Liver (tissue), 9 donors: ENCODE data around the gene AFF2. TPM values are rescaled to one million over a fixed set of nuclear protein-coding genes. Genes with fewer than 3 reads are reported as not detected.

ENCODE experiments used
- DNase-seq: peaks from one replicate; pipeline ENCODE4 v3.0.0-alpha.2; 2017; ENCODE audit warnings: low spot score
- H3K27ac ChIP-seq, 2 donors: one replicate each; pipeline ENCODE4 v1.7.0; 2013; ENCODE audit warnings: inconsistent platforms in 2 of 2, low read length in 2 of 2, control low read depth in 1 of 2, low read depth in 1 of 2, mild to moderate bottlenecking in 1 of 2
- H3K27me3 ChIP-seq, 4 donors: one replicate each; pipeline versions ENCODE4 v1.6.1 to v1.7.0; 2013; ENCODE audit warnings: low read length in 3 of 4, inconsistent platforms in 1 of 4, mild to moderate bottlenecking in 1 of 4, moderate library complexity in 1 of 4; ENCODE audit not compliant: control insufficient read depth in 4 of 4, insufficient read depth in 4 of 4
- H3K36me3 ChIP-seq, 4 donors: one replicate each; pipeline versions ENCODE4 v1.6.1 to v1.7.0; 2013; ENCODE audit warnings: low read length in 3 of 4, mild to moderate bottlenecking in 3 of 4, low read depth in 1 of 4, moderate library complexity in 1 of 4; ENCODE audit not compliant: control insufficient read depth in 4 of 4, insufficient read depth in 3 of 4
- H3K4me1 ChIP-seq, 4 donors: one replicate each; pipeline versions ENCODE4 v1.6.1 to v1.7.0; 2013; ENCODE audit warnings: low read length in 3 of 4, mild to moderate bottlenecking in 3 of 4, moderate library complexity in 1 of 4; ENCODE audit not compliant: control insufficient read depth in 4 of 4, insufficient read depth in 4 of 4
- H3K4me3 ChIP-seq, 3 donors: one replicate each; pipeline versions ENCODE4 v1.6.1 to v1.7.0; 2013; ENCODE audit warnings: low read length in 3 of 3, control low read depth in 1 of 3, low read depth in 1 of 3, mild to moderate bottlenecking in 1 of 3
- H3K9ac ChIP-seq, 2 donors: one replicate each; pipeline ENCODE4 v1.7.0; 2013; ENCODE audit warnings: low read length in 2 of 2, mild to moderate bottlenecking in 2 of 2, moderate library complexity in 2 of 2, control low read depth in 1 of 2, low read depth in 1 of 2
- H3K9me3 ChIP-seq, 4 donors: one replicate each; pipeline versions ENCODE4 v1.6.1 to v1.7.0; 2013; ENCODE audit warnings: low read length in 3 of 4; ENCODE audit not compliant: control insufficient read depth in 4 of 4
- ATF3 ChIP-seq: IDR thresholded peaks from 2 replicates; pipeline ENCODE4 v1.6.1; 2016; ENCODE audit warnings: antibody characterized with exemption
- EGR1 ChIP-seq, 2 donors: IDR thresholded peaks; 2 replicates each; pipeline ENCODE4 v1.6.1; 2016 to 2018; ENCODE audit warnings: antibody characterized with exemption in 2 of 2, low read depth in 2 of 2
- FOXA1 ChIP-seq: IDR thresholded peaks from 2 replicates; pipeline ENCODE4 v1.6.1; 2016; ENCODE audit warnings: antibody characterized with exemption
- FOXA2 ChIP-seq: IDR thresholded peaks from 2 replicates; pipeline ENCODE4 v1.6.1; 2016; ENCODE audit warnings: antibody characterized with exemption
- GABPA ChIP-seq, 2 donors: IDR thresholded peaks in 1 of 2; conservative IDR thresholded peaks in 1 of 2; 2 replicates each; pipeline ENCODE4 v1.6.1; 2016; ENCODE audit warnings: antibody characterized with exemption in 2 of 2, mild to moderate bottlenecking in 1 of 2, moderate library complexity in 1 of 2
- HNF4A ChIP-seq, 2 donors: conservative IDR thresholded peaks; 2 replicates each; pipeline ENCODE4 v1.6.1; 2016; ENCODE audit warnings: antibody characterized with exemption in 2 of 2, mild to moderate bottlenecking in 2 of 2
- JUND ChIP-seq, 2 donors: IDR thresholded peaks; 2 replicates each; pipeline ENCODE4 v1.6.1; 2016; ENCODE audit warnings: antibody characterized with exemption in 2 of 2
- NR2F2 ChIP-seq: IDR thresholded peaks from 2 replicates; pipeline ENCODE4 v1.6.1; 2016; ENCODE audit warnings: antibody characterized with exemption
- RAD21 ChIP-seq, 2 donors: IDR thresholded peaks; 2 replicates each; pipeline ENCODE4 v1.6.1; 2016; ENCODE audit warnings: antibody characterized with exemption in 2 of 2, mild to moderate bottlenecking in 2 of 2
- SP1 ChIP-seq: IDR thresholded peaks from 2 replicates; pipeline ENCODE4 v1.6.1; 2018; ENCODE audit warnings: antibody characterized with exemption, mild to moderate bottlenecking
- TAF1 ChIP-seq: conservative IDR thresholded peaks from 2 replicates; pipeline ENCODE4 v1.6.1; 2016; ENCODE audit warnings: antibody characterized with exemption, mild to moderate bottlenecking
- YY1 ChIP-seq: IDR thresholded peaks from 2 replicates; pipeline ENCODE4 v1.6.1; 2016; ENCODE audit warnings: antibody characterized with exemption, mild to moderate bottlenecking
- WGBS: extraction: QIAGEN DNeasy Blood & Tissue Kit; methylation state at CpG from one replicate; pipeline ENCODE4 v1.1.7; 2013; 5-methylcytosine and 5-hydroxymethylcytosine counted together
- polyA plus RNA-seq, 2 donors: library from polyadenylated mRNA; stranded (reverse) in 1 of 2; unstranded in 1 of 2; fragments of 200-250 nt in 1 of 2; fragments of >200 nt in 1 of 2; fragmentation: Nextera tagmentation in 1 of 2; extraction: Ambion mirVana in 1 of 2; gene quantifications; one replicate each; pipeline versions ENCODE4 v1.2.1 to v1.2.3, GENCODE V29; 2013 to 2015
- total RNA-seq, 2 donors: library from RNA; depleted of rRNA; stranded (reverse); fragments of >200 nt; gene quantifications; one replicate each; pipeline ENCODE4 v1.2.3, GENCODE V29; 2014
- TF ChIP-seq, protein P1 (sequence below): IDR thresholded peaks from 2 replicates; pipeline ENCODE4 v1.6.1; 2016; ENCODE audit warnings: antibody characterized with exemption
- TF ChIP-seq, protein P2 (sequence below): IDR thresholded peaks from 2 replicates; pipeline ENCODE4 v1.6.1; 2016; ENCODE audit warnings: antibody characterized with exemption, mild to moderate bottlenecking
- donor health status: healthy.
- donor health status: healthy.
- donor health status: healthy.
- donor health status: healthy.
- donor health status: healthy.

The AFF2 gene
- total and polyA plus RNA-seq, 4 donors, result 0.01 to 1.6 (median 0.50) TPM; not detected in 1

GRCh38 chrX:148909758-148910157 is 409.3 kb downstream of the AFF2 start:
- no peak overlapping the region for H3K9ac ChIP-seq
- H3K36me3 ChIP-seq, result no peaks in the 10 kb centered on the region
- peaks cover 0 to 3% (median 0%) of the 10 kb centered on the region in 4 donors for H3K27me3 ChIP-seq
- H3K9me3 ChIP-seq, result no peaks in the 10 kb centered on the region
- H3K4me3 ChIP-seq, result no peak overlapping the region
- no peak for DNase-seq
- TF ChIP-seq YY1 (no peak), RAD21 (IDR thresholded peaks at IDR 0.05) (no peak)
- TF ChIP-seq, protein P1, sequence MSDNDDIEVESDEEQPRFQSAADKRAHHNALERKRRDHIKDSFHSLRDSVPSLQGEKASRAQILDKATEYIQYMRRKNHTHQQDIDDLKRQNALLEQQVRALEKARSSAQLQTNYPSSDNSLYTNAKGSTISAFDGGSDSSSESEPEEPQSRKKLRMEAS, result no peak
- TF ChIP-seq, protein P2, sequence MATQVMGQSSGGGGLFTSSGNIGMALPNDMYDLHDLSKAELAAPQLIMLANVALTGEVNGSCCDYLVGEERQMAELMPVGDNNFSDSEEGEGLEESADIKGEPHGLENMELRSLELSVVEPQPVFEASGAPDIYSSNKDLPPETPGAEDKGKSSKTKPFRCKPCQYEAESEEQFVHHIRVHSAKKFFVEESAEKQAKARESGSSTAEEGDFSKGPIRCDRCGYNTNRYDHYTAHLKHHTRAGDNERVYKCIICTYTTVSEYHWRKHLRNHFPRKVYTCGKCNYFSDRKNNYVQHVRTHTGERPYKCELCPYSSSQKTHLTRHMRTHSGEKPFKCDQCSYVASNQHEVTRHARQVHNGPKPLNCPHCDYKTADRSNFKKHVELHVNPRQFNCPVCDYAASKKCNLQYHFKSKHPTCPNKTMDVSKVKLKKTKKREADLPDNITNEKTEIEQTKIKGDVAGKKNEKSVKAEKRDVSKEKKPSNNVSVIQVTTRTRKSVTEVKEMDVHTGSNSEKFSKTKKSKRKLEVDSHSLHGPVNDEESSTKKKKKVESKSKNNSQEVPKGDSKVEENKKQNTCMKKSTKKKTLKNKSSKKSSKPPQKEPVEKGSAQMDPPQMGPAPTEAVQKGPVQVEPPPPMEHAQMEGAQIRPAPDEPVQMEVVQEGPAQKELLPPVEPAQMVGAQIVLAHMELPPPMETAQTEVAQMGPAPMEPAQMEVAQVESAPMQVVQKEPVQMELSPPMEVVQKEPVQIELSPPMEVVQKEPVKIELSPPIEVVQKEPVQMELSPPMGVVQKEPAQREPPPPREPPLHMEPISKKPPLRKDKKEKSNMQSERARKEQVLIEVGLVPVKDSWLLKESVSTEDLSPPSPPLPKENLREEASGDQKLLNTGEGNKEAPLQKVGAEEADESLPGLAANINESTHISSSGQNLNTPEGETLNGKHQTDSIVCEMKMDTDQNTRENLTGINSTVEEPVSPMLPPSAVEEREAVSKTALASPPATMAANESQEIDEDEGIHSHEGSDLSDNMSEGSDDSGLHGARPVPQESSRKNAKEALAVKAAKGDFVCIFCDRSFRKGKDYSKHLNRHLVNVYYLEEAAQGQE, result no peak
- H3K4me1 ChIP-seq, result no peaks in the 10 kb centered on the region
- H3K27ac ChIP-seq, result no peak overlapping the region

DNA sequence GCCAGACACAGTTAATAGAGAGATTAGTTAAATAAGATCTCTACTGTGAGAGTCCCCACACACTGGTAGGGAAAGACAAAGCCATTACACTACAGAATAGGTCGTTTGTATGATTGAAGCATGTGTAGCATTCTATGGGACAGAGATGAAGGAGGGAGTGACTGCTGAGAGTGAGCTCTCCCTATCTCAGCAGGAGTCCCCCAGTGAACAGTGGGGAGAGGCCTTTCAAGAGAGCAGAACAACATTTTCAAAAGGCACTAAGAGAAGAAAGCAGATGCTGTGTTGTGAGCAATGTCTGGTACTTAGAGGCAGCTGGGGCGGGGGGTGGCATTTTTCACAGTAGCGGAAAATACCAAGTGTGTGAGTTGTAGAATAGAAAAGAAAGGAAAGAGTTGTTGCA is 413.6 kb downstream of the AFF2 start:
- Histone ChIP-seq H3K27ac (no peak overlapping the region), H3K27me3 (peaks cover 0 to 3% (median 0%) of the 10 kb centered on the region in 4 donors), H3K9ac (no peak overlapping the region), H3K4me3 (no peak overlapping the region), H3K4me1 (no peaks in the 10 kb centered on the region), H3K9me3 (no peaks in the 10 kb centered on the region), H3K36me3 (no peaks in the 10 kb centered on the region)
- no peak for DNase-seq
- no peak for TF ChIP-seq YY1
- TF ChIP-seq GABPA (IDR thresholded peaks at IDR 0.05 in 1 of 2, conservative IDR thresholded peaks at IDR 0.05 in 1 of 2), result no peak
- TF ChIP-seq FOXA1, result no peak
- TF ChIP-seq FOXA2, result no peak
- no peak for TF ChIP-seq JUND (IDR thresholded peaks at IDR 0.05)
- TF ChIP-seq, protein P2, result no peak
- WGBS, result 61% methylated on average over 3 of the region's 3 CpGs

DNA sequence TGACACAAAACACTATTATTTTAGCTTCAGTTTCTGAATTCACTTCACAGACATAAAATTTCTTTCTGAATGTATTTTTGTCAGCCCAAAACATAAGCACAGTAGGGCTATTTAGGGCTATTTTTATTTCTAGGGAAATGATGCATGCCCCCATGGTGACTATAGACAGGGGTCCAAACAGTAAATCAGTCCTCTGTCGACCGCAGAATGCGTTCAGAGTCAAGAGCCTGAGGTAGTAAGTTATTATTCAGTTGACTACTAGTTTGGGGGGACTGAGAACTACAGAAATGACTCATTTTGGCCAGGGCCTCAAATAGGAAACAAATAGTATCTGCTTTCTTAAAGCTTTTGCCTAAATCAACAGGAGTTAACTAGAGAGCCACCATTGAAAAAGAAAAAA is 414.4 kb downstream of the AFF2 start:
- Histone ChIP-seq H3K27me3 (peaks cover 0 to 3% (median 0%) of the 10 kb centered on the region in 4 donors), H3K4me1 (no peaks in the 10 kb centered on the region), H3K36me3 (no peaks in the 10 kb centered on the region), H3K4me3 (no peak overlapping the region), H3K9me3 (no peaks in the 10 kb centered on the region), H3K27ac (no peak overlapping the region), H3K9ac (no peak overlapping the region)
- no peak for DNase-seq
- WGBS, result 88% methylated on average over 3 of the region's 3 CpGs
- TF ChIP-seq FOXA2 (no peak), EGR1 (IDR thresholded peaks at IDR 0.05; ENCODE audit: low read depth in 2 of 2) (no peak), RAD21 (IDR thresholded peaks at IDR 0.05) (no peak), FOXA1 (no peak), NR2F2 (no peak), JUND (IDR thresholded peaks at IDR 0.05) (no peak), TAF1 (no peak), ATF3 (no peak), HNF4A (conservative IDR thresholded peaks at IDR 0.05) (no peak), SP1 (no peak), GABPA (IDR thresholded peaks at IDR 0.05 in 1 of 2, conservative IDR thresholded peaks at IDR 0.05 in 1 of 2) (no peak)
- TF ChIP-seq, protein P2, result no peak
